Gastrocnemius medialis (tissue), 4 donors: ENCODE results near the gene ENC1. TPM values are rescaled to one million over a fixed set of nuclear protein-coding genes. Genes with fewer than 3 reads are reported as not detected.

Experiments used
- ATAC-seq, 2 donors: fragments of 150-250 bp; one replicate each; pipeline ENCODE4 v1.9.1; 2016
- DNase-seq, 2 donors: peaks; one replicate each; pipeline ENCODE4 v3.0.0-alpha.2; 2019
- H3K27ac ChIP-seq, 4 donors: fragments of 200-600 bp; sonication (generic); 1 replicate in 1 of 4; 2 replicates in 3 of 4; pipeline ENCODE4 v1.5.1; 2016 to 2018; ENCODE audit warnings: mild to moderate bottlenecking in 2 of 4, moderate library complexity in 1 of 4
- H3K27me3 ChIP-seq, 3 donors: fragments of 200-600 bp; sonication (generic) in 2 of 3; 1 replicate in 1 of 3; 2 replicates in 2 of 3; pipeline versions ENCODE4 v1.5.1 to v1.6.0; 2016 to 2019; ENCODE audit warnings: mild to moderate bottlenecking in 1 of 3, moderate library complexity in 1 of 3
- H3K36me3 ChIP-seq, 2 donors: fragments of 200-600 bp; sonication (generic) in 1 of 2; one replicate each; pipeline ENCODE4 v1.5.1; 2017 to 2018
- H3K4me1 ChIP-seq, 2 donors: fragments of 200-600 bp; sonication (generic) in 1 of 2; one replicate each; pipeline ENCODE4 v1.5.1; 2016 to 2017; ENCODE audit warnings: mild to moderate bottlenecking in 2 of 2
- H3K4me3 ChIP-seq, 4 donors: fragments of 200-600 bp; sonication (generic) in 3 of 4; 1 replicate in 1 of 4; 2 replicates in 3 of 4; pipeline ENCODE4 v1.5.1; 2016 to 2019; ENCODE audit warnings: mild to moderate bottlenecking in 2 of 4
- H3K9me3 ChIP-seq, 3 donors: fragments of 200-600 bp; sonication (generic) in 2 of 3; 1 replicate in 1 of 3; 2 replicates in 2 of 3; pipeline ENCODE4 v1.5.1; 2016 to 2019
- POLR2A ChIP-seq, 2 donors: fragments of 450-650 bp; IDR thresholded peaks; one replicate each; pipeline ENCODE4 v1.6.1; 2017; ENCODE audit warnings: antibody characterized with exemption in 2 of 2, mild to moderate bottlenecking in 2 of 2, moderate library complexity in 2 of 2
- in situ Hi-C, 4 donors: fragments of 200-750 bp; cut with MboI; loops; one replicate each; pipeline versions ENCODE4 v1.15.0 to v1.8.0; 2017; ENCODE audit warnings: low sequenced_read_pairs in 4 of 4
- intact Hi-C: fragments of 100-400 bp; cut with DNase I; formaldehyde crosslinking; loops from one replicate; pipeline ENCODE4 v1.15.1; 2023; ENCODE audit warnings: low total_unique reads
- total RNA-seq, 4 donors: library from RNA; depleted of rRNA; stranded (reverse); fragments of >200 nt; gene quantifications; one replicate each; pipeline versions ENCODE4 v1.1.0 to v1.2.3, GENCODE V29; 2016
- TF ChIP-seq, protein P1 (sequence below), 5 experiments: fragments of 450-650 bp in 3 of 5; fragments of 200-600 bp in 2 of 5; sonication (generic) in 2 of 5; IDR thresholded peaks in 4 of 5; conservative IDR thresholded peaks in 1 of 5; 1 replicate in 4 of 5; 2 replicates in 1 of 5; pipeline ENCODE4 v1.5.1; 2016 to 2019; ENCODE audit warnings: antibody characterized with exemption in 5 of 5, mild to moderate bottlenecking in 3 of 5, moderate library complexity in 3 of 5

The ENC1 gene
- total RNA-seq, 4 donors from 2014 or later, result 2.2 to 3.4 (median 2.5) TPM

DNA sequence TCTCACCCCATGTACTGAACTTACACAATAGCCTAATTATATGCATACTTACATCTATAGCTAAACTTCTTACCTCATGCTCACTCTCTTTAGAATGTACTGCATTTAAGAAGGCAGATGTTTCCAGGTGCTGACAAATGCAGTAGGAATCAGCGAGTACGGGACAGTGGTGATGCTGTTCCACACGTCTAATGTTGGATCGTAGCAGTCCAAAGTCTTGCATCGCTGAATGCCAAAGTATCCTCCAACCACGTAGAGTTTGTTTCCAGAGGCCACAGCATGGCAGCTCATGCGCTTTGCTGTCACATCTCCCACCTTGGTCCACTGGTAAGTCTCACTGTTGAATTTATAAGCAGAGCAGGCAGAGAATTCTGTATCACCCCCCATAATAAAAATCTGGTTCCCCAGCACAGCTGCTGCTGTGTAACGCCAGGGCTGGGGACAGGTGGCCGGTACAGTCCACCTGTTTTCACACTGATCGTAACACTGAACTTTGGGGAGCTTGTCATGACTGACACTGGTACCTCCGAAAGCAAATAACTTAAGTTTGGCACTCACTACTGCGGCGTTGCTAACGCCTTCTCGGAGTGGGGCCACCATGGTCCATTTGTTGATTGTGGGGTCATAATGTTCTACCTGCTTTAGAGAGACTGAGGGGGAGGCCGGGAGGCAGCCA is 5.8 kb downstream of the ENC1 start:
- H3K4me1 ChIP-seq, result peaks cover 17 to 26% of the 10 kb centered on the region in 2 donors
- in situ Hi-C loops, result loop anchor here (25.0 kb wide), 5 partner anchors 222 to 597 kb away; no protein-coding TSS in a partner anchor
- TF ChIP-seq POLR2A (IDR thresholded peaks at IDR 0.05), result no peak
- TF ChIP-seq, protein P1, sequence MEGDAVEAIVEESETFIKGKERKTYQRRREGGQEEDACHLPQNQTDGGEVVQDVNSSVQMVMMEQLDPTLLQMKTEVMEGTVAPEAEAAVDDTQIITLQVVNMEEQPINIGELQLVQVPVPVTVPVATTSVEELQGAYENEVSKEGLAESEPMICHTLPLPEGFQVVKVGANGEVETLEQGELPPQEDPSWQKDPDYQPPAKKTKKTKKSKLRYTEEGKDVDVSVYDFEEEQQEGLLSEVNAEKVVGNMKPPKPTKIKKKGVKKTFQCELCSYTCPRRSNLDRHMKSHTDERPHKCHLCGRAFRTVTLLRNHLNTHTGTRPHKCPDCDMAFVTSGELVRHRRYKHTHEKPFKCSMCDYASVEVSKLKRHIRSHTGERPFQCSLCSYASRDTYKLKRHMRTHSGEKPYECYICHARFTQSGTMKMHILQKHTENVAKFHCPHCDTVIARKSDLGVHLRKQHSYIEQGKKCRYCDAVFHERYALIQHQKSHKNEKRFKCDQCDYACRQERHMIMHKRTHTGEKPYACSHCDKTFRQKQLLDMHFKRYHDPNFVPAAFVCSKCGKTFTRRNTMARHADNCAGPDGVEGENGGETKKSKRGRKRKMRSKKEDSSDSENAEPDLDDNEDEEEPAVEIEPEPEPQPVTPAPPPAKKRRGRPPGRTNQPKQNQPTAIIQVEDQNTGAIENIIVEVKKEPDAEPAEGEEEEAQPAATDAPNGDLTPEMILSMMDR (IDR thresholded peaks at IDR 0.05 in 4 of 5, conservative IDR thresholded peaks at IDR 0.05 in 1 of 5), result no peak

DNA sequence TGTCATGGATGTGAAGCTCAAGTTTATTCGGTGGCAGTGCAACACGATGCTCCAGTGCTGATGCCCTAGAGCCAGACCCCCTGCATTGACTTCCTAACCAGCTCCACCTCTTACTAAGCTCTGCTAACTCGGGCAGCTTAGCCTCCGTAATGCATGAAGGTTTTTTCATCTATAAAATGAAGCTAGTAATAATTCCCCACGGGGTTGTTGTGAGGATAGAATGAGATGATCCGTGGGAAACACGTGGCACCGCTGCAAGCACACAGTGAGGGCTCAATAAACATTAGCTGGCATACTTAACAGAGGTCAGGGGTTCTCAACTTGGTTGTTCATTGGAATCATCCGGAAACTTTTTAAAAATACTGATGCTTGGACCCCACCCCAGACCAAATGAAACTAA is 6.8 kb downstream of the ENC1 start:
- peaks cover 9 to 16% of the 10 kb centered on the region in 2 donors for H3K4me1 ChIP-seq
- H3K27ac ChIP-seq, result no peak overlapping the region
- H3K9me3 ChIP-seq, result no peaks in the 10 kb centered on the region
- in situ Hi-C loops (loop anchor here (25.0 kb wide), 5 partner anchors 221 to 596 kb away; no protein-coding TSS in a partner anchor), intact Hi-C loops (no loop called here)
- no peak for DNase-seq
- no peak for ATAC-seq
- no peak overlapping the region for H3K4me3 ChIP-seq
- no peaks in the 10 kb centered on the region for H3K27me3 ChIP-seq
- peaks cover 3 to 41% of the 10 kb centered on the region in 2 donors for H3K36me3 ChIP-seq
- TF ChIP-seq POLR2A (IDR thresholded peaks at IDR 0.05), result no peak
- TF ChIP-seq, protein P1 (IDR thresholded peaks at IDR 0.05 in 4 of 5, conservative IDR thresholded peaks at IDR 0.05 in 1 of 5), result no peak

More for the DNA sequence above, 5.8 kb downstream of the ENC1 start:
- Histone ChIP-seq H3K9me3 (no peaks in the 10 kb centered on the region), H3K27me3 (no peaks in the 10 kb centered on the region), H3K27ac (no peak overlapping the region), H3K4me3 (no peak overlapping the region), H3K36me3 (peaks cover 0 to 32% of the 10 kb centered on the region in 2 donors)
- DNase-seq (no peak), ATAC-seq (no peak)
- intact Hi-C loops, result no loop called here

DNA sequence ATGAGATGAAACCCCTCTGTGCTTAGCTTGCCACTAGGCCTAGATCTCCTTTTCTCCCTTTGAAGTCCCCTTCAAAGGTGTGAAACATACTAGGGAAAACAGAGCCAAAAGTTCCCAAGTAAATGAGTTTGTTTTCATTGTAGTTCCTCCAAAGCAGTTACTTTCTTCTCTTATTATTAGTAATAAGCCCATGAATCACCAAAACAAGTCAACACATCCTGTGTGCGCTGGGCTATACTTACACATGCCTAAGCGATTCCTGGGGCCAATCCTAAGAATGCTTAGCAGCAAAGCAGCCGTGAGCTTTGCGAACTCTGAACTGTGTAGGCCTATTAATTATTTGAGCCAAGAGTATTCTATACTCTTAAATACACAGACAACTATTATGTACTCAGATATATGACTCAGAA is 7.6 kb downstream of the ENC1 start:
- in situ Hi-C loops, result loop anchor here (25.0 kb wide), 5 partner anchors 221 to 596 kb away; no protein-coding TSS in a partner anchor
- no peaks in the 10 kb centered on the region for H3K9me3 ChIP-seq
- no peak overlapping the region for H3K4me3 ChIP-seq
- ATAC-seq (no peak), DNase-seq (no peak)
- peaks cover 3 to 41% of the 10 kb centered on the region in 2 donors for H3K36me3 ChIP-seq
- no peak overlapping the region for H3K27ac ChIP-seq
- no peaks in the 10 kb centered on the region for H3K27me3 ChIP-seq
- no peak for TF ChIP-seq POLR2A (IDR thresholded peaks at IDR 0.05)
- TF ChIP-seq, protein P1 (IDR thresholded peaks at IDR 0.05 in 4 of 5, conservative IDR thresholded peaks at IDR 0.05 in 1 of 5), result no peak
- intact Hi-C loops, result no loop called here
- H3K4me1 ChIP-seq, result peaks cover 1 to 11% of the 10 kb centered on the region in 2 donors

DNA sequence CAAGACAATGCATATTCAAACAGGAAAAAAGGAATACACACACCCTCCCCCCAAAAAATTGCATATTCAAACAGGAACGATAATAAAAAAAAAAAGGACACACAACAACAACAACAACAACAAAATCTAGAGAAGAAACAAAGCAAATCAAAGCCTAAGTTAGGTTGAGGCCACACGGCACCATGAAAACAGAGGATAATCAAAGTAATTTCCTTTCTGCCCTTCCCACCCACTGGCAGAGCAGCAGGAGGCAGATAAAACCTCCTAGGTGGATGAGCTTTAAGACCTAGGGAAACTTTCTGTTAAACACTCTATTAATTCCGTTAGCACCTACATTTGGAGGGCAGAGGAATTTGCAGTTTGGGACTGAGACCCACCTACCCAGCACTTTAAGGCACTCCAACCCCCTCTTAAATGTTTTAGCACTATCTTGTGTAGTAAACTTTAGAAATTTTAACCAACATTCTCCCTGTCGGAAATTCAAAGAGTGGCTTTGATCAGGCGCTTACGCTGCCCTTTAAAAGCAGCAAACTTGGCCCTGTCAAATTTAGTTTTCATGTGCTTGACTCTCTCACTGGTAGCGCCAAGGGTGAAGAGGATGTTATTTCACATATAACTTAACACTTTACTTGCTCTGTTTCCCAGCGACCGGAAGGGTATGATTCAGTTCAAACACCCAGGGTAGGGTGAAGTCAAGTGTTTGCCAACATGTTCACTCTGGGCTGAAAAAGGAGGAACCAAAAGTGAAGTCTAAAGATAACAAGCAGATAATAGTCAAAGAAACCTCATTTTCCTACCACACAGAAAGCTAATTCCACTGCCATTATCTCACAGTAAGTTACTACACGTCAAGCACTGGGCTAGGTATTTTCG is 9.2 kb downstream of the ENC1 start:
- H3K36me3 ChIP-seq, result peaks cover 3 to 41% of the 10 kb centered on the region in 2 donors
- intact Hi-C loops, result no loop called here
- DNase-seq, result no peak

More for the DNA sequence above, 9.2 kb downstream of the ENC1 start:
- Histone ChIP-seq H3K4me3 (no peak overlapping the region), H3K4me1 (peaks cover 0 to 3% of the 10 kb centered on the region in 2 donors), H3K9me3 (no peaks in the 10 kb centered on the region), H3K27ac (no peak overlapping the region), H3K27me3 (no peaks in the 10 kb centered on the region)
- in situ Hi-C loops, result loop anchor here (25.0 kb wide), 5 partner anchors 219 to 594 kb away; no protein-coding TSS in a partner anchor
- TF ChIP-seq, protein P1 (IDR thresholded peaks at IDR 0.05 in 4 of 5, conservative IDR thresholded peaks at IDR 0.05 in 1 of 5), result no peak
- no peak for TF ChIP-seq POLR2A (IDR thresholded peaks at IDR 0.05)
- ATAC-seq, result no peak
